ENCODE results near the gene GALNT3.
A peak's percentile ranks its signal among the peaks of the same experiment; 100 is the strongest.

GALNT3 gene

GRCh38 chr2:165796129-165796528, 2.1 kb upstream of the GALNT3 start:
- Histone ChIP-seq H3K27me3 (ENCODE audit: low read length) (no peaks in the 10 kb centered on the region), H3K9me3 (ENCODE audit: insufficient read depth, low read length) (no peaks in the 10 kb centered on the region), H3K27ac (ENCODE audit: low read depth, low read length) (no peak overlapping the region), H3F3A (ENCODE audit: insufficient read depth) (0 out of 2 replicates have a peak, but pooled peaks cover 6% of the 10 kb centered on the region), H3K9me2 (replicated peaks; ENCODE audit: insufficient read depth, low read length) (no peaks in the 10 kb centered on the region), H3K36me3 (ENCODE audit: low read length) (no peaks in the 10 kb centered on the region), H3K4me3 (ENCODE audit: insufficient read depth, low read length, poor library complexity, severe bottlenecking) (no peak overlapping the region), H2AFZ (ENCODE audit: low read depth, low read length, severe bottlenecking) (no peak overlapping the region), H3K9ac (ENCODE audit: low read length) (no peak overlapping the region), H4K20me1 (ENCODE audit: low read depth, low read length) (no peaks in the 10 kb centered on the region), H3K79me2 (ENCODE audit: insufficient read depth, low read length) (no peaks in the 10 kb centered on the region), H3K4me2 (ENCODE audit: low read depth, low read length, poor library complexity, severe bottlenecking) (no peak overlapping the region)
- TF ChIP-seq EZH2phosphoT487 (conservative IDR thresholded peaks at IDR 0.05; ENCODE audit: low read length) (no peak), CTCF (IDR thresholded peaks at IDR 0.05; ENCODE audit: insufficient read depth, low read length, poor library complexity, severe bottlenecking) (no peak)

- peak overlapping the region; percentile 99 for H2AFZ ChIP-seq (ENCODE audit: low read depth, low read length, severe bottlenecking)
- no peaks in the 10 kb centered on the region for H3K79me2 ChIP-seq (ENCODE audit: insufficient read depth, low read length)
- H3F3A ChIP-seq (ENCODE audit: insufficient read depth) = 0 out of 2 replicates have a peak, but pooled peaks cover 6% of the 10 kb centered on the region
- H3K27me3 ChIP-seq (ENCODE audit: low read length) = no peaks in the 10 kb centered on the region
- H3K9me2 ChIP-seq (replicated peaks; ENCODE audit: insufficient read depth, low read length) = no peaks in the 10 kb centered on the region
- TF ChIP-seq EZH2phosphoT487 (conservative IDR thresholded peaks at IDR 0.05; ENCODE audit: low read length) = no peak
- no peak for TF ChIP-seq CTCF (IDR thresholded peaks at IDR 0.05; ENCODE audit: insufficient read depth, low read length, poor library complexity, severe bottlenecking)
- H3K36me3 ChIP-seq (ENCODE audit: low read length) = no peaks in the 10 kb centered on the region
- no peaks in the 10 kb centered on the region for H3K9me3 ChIP-seq (ENCODE audit: insufficient read depth, low read length)
- peak overlapping the region; percentile 82 for H3K4me2 ChIP-seq (ENCODE audit: low read depth, low read length, poor library complexity, severe bottlenecking)
- H3K27ac ChIP-seq (ENCODE audit: low read depth, low read length) = no peak overlapping the region
- H3K9ac ChIP-seq (ENCODE audit: low read length) = peak overlapping the region; percentile 68
- H4K20me1 ChIP-seq (ENCODE audit: low read depth, low read length) = no peaks in the 10 kb centered on the region
- H3K4me3 ChIP-seq (ENCODE audit: insufficient read depth, low read length, poor library complexity, severe bottlenecking) = peak overlapping the region; percentile 73
Observed at GRCh38 chr2:165795011-165795410, 964 bp upstream of the GALNT3 start.

- Histone ChIP-seq H3K79me2 (ENCODE audit: insufficient read depth, low read length) (no peaks in the 10 kb centered on the region), H3K27ac (ENCODE audit: low read depth, low read length) (peak overlapping the region; percentile 20; the same call in 1 of the 2 replicates), H3F3A (ENCODE audit: insufficient read depth) (0 out of 2 replicates have a peak, but pooled peaks cover 6% of the 10 kb centered on the region), H3K9me2 (replicated peaks; ENCODE audit: insufficient read depth, low read length) (no peaks in the 10 kb centered on the region), H3K27me3 (ENCODE audit: low read length) (no peaks in the 10 kb centered on the region), H3K9me3 (ENCODE audit: insufficient read depth, low read length) (no peaks in the 10 kb centered on the region), H3K4me2 (ENCODE audit: low read depth, low read length, poor library complexity, severe bottlenecking) (peak overlapping the region; percentile 82), H2AFZ (ENCODE audit: low read depth, low read length, severe bottlenecking) (peak overlapping the region; percentile 99), H3K36me3 (ENCODE audit: low read length) (no peaks in the 10 kb centered on the region), H3K4me3 (ENCODE audit: insufficient read depth, low read length, poor library complexity, severe bottlenecking) (peak overlapping the region; percentile 73), H4K20me1 (ENCODE audit: low read depth, low read length) (no peaks in the 10 kb centered on the region), H3K9ac (ENCODE audit: low read length) (peak overlapping the region; percentile 68)
- TF ChIP-seq CTCF (IDR thresholded peaks at IDR 0.05; ENCODE audit: insufficient read depth, low read length, poor library complexity, severe bottlenecking) (no peak), EZH2phosphoT487 (conservative IDR thresholded peaks at IDR 0.05; ENCODE audit: low read length) (no peak)
Observed at GRCh38 chr2:165794536-165794928, 485 bp upstream of the GALNT3 start.
